Astrocyte (in vitro differentiated cells and primary cell): ENCODE measurements around the gene FKBP11. TPM values are rescaled to one million over a fixed set of nuclear protein-coding genes. Genes with fewer than 3 reads are reported as not detected.

ENCODE experiments used
- DNase-seq: peaks from one replicate; pipeline ENCODE4 v3.0.0-alpha.2; 2010; ENCODE audit warnings: low read depth
- FAIRE-seq: peaks from 2 replicates; lab custom pipeline; 2011; peaks lifted over from hg19 to GRCh38; lab: Jason Lieb, UNC
- H2AFZ ChIP-seq: 2 replicates; pipeline ENCODE4 v1.6.0; 2012; ENCODE audit warnings: low read depth, low read length, inconsistent platforms
- H3K27ac ChIP-seq: 2 replicates; pipeline ENCODE4 v1.5.1; 2011; ENCODE audit warnings: low read depth, low read length, inconsistent platforms
- H3K27me3 ChIP-seq: 2 replicates; pipeline ENCODE4 v1.6.0; 2011; ENCODE audit warnings: low read length, inconsistent platforms; ENCODE audit not compliant: insufficient read depth
- H3K36me3 ChIP-seq: 2 replicates; pipeline ENCODE4 v1.5.1; 2011; ENCODE audit warnings: low read length, inconsistent platforms; ENCODE audit not compliant: insufficient read depth
- H3K4me1 ChIP-seq: 2 replicates; pipeline ENCODE4 v1.5.1; 2011; ENCODE audit warnings: low read length, inconsistent platforms; ENCODE audit not compliant: insufficient read depth
- H3K4me2 ChIP-seq: 2 replicates; pipeline ENCODE4 v1.6.0; 2012; ENCODE audit warnings: low read length, inconsistent platforms
- H3K4me3 ChIP-seq: 2 replicates; pipeline ENCODE4 v1.5.1; 2011; ENCODE audit warnings: low read depth, mild to moderate bottlenecking, low read length, inconsistent platforms; ENCODE audit not compliant: insufficient read depth
- H3K79me2 ChIP-seq: 2 replicates; pipeline ENCODE4 v1.6.0; 2012; ENCODE audit warnings: mild to moderate bottlenecking, low read length, inconsistent platforms; ENCODE audit not compliant: insufficient read depth
- H3K9ac ChIP-seq: 2 replicates; pipeline ENCODE4 v1.6.0; 2012; ENCODE audit warnings: mild to moderate bottlenecking, low read length, inconsistent platforms
- H3K9me3 ChIP-seq: 2 replicates; pipeline ENCODE4 v1.5.1; 2012; ENCODE audit warnings: low read depth, mild to moderate bottlenecking, low read length, inconsistent platforms; ENCODE audit not compliant: insufficient read depth
- H4K20me1 ChIP-seq: 2 replicates; pipeline ENCODE4 v1.6.0; 2012; ENCODE audit warnings: low read length, inconsistent platforms; ENCODE audit not compliant: insufficient read depth
- H3K27ac Mint-ChIP-seq: one replicate; pipeline ENCODE4 v1.8.0; 2021; ENCODE audit warnings: mild to moderate bottlenecking, mixed read lengths; ENCODE audit not compliant: unreplicated experiment
- H3K27me3 Mint-ChIP-seq: one replicate; pipeline ENCODE4 v1.8.0; 2021; ENCODE audit warnings: low read depth, mixed read lengths; ENCODE audit not compliant: unreplicated experiment
- H3K36me3 Mint-ChIP-seq: one replicate; pipeline ENCODE4 v1.8.0; 2021; ENCODE audit warnings: low read depth, mixed read lengths; ENCODE audit not compliant: unreplicated experiment
- H3K4me1 Mint-ChIP-seq: one replicate; pipeline ENCODE4 v1.8.0; 2021; ENCODE audit warnings: low read depth, mixed read lengths; ENCODE audit not compliant: unreplicated experiment
- H3K4me3 Mint-ChIP-seq: one replicate; pipeline ENCODE4 v1.8.0; 2021; ENCODE audit warnings: mild to moderate bottlenecking, moderate library complexity, mixed read lengths; ENCODE audit not compliant: unreplicated experiment
- H3K9me3 Mint-ChIP-seq: one replicate; pipeline ENCODE4 v1.8.0; 2021; ENCODE audit warnings: mild to moderate bottlenecking, mixed read lengths; ENCODE audit not compliant: unreplicated experiment
- CTCF ChIP-seq: IDR thresholded peaks from 2 replicates; pipeline ENCODE4 v1.5.1; 2011; ENCODE audit warnings: low read depth, mild to moderate bottlenecking, inconsistent platforms, low read length, moderate library complexity; ENCODE audit not compliant: insufficient read depth
- EZH2 ChIP-seq: IDR thresholded peaks from 2 replicates; pipeline ENCODE4 v1.6.1; 2012; ENCODE audit warnings: mild to moderate bottlenecking, low read length, inconsistent platforms; ENCODE audit not compliant: insufficient read depth
- total RNA-seq: library from RNA; stranded (reverse); gene quantifications from 2 replicates; pipeline ENCODE4 v1.2.1, GENCODE V29; 2021

Gene FKBP11
- total RNA-seq, 1 donor from 2014 or later, result 51.2 TPM

- no peak overlapping the region for H3K4me3 Mint-ChIP-seq
- Histone ChIP-seq H3K4me1 (peaks cover 5% of the 10 kb centered on the region), H2AFZ (no peak overlapping the region), H3K9me3 (no peaks in the 10 kb centered on the region), H4K20me1 (peaks cover 35% of the 10 kb centered on the region), H3K79me2 (peaks cover 7% of the 10 kb centered on the region), H3K4me3 (no peak overlapping the region), H3K27ac (no peak overlapping the region), H3K4me2 (no peak overlapping the region), H3K36me3 (peaks cover 17% of the 10 kb centered on the region), H3K9ac (no peak overlapping the region), H3K27me3 (no peaks in the 10 kb centered on the region)
- H3K9me3 Mint-ChIP-seq, result no peaks in the 10 kb centered on the region
- H3K4me1 Mint-ChIP-seq, result peaks cover 4% of the 10 kb centered on the region
- H3K27ac Mint-ChIP-seq, result no peak overlapping the region
- TF ChIP-seq CTCF, result no peak
- TF ChIP-seq EZH2, result no peak
- no peak for FAIRE-seq
- DNase-seq, result no peak
- H3K36me3 Mint-ChIP-seq, result peaks cover 24% of the 10 kb centered on the region
- no peaks in the 10 kb centered on the region for H3K27me3 Mint-ChIP-seq
Observed at GRCh38 chr12:48929551-48929950, 4.3 kb upstream of the FKBP11 start.

GRCh38 chr12:48927261-48927660 is 2.0 kb upstream of the FKBP11 start:
- Mint-ChIP-seq H3K36me3 (peaks cover 27% of the 10 kb centered on the region), H3K27me3 (no peaks in the 10 kb centered on the region), H3K9me3 (no peaks in the 10 kb centered on the region), H3K4me3 (no peak overlapping the region), H3K27ac (no peak overlapping the region), H3K4me1 (peaks cover 8% of the 10 kb centered on the region)
- Histone ChIP-seq H3K36me3 (peaks cover 16% of the 10 kb centered on the region), H4K20me1 (peaks cover 37% of the 10 kb centered on the region), H3K9ac (no peak overlapping the region), H2AFZ (no peak overlapping the region), H3K4me2 (no peak overlapping the region), H3K27me3 (no peaks in the 10 kb centered on the region), H3K4me1 (peaks cover 10% of the 10 kb centered on the region), H3K79me2 (peaks cover 11% of the 10 kb centered on the region), H3K9me3 (no peaks in the 10 kb centered on the region), H3K27ac (no peak overlapping the region), H3K4me3 (no peak overlapping the region)
- FAIRE-seq (no peak), DNase-seq (peak; percentile 53)
- no peak for TF ChIP-seq CTCF
- TF ChIP-seq EZH2, result no peak

GRCh38 chr12:48924617-48925303 is 532 bp downstream of the FKBP11 start:
- H4K20me1 ChIP-seq, result peaks cover 28% of the 10 kb centered on the region
- H2AFZ ChIP-seq, result peak overlapping the region; percentile 76
- Mint-ChIP-seq H3K36me3 (peaks cover 36% of the 10 kb centered on the region), H3K9me3 (no peaks in the 10 kb centered on the region), H3K27me3 (no peaks in the 10 kb centered on the region), H3K27ac (peak overlapping the region; percentile 18), H3K4me1 (peaks cover 5% of the 10 kb centered on the region), H3K4me3 (peak overlapping the region; percentile 85)
- H3K4me2 ChIP-seq, result peak overlapping the region; percentile 98
- H3K9ac ChIP-seq, result peak overlapping the region; percentile 98
- peaks cover 10% of the 10 kb centered on the region for H3K4me1 ChIP-seq
- peak overlapping the region; percentile 92 for H3K4me3 ChIP-seq
- H3K9me3 ChIP-seq, result no peaks in the 10 kb centered on the region
- DNase-seq, result peak; percentile 32
- H3K27ac ChIP-seq, result peak overlapping the region; percentile 85
- peaks cover 11% of the 10 kb centered on the region for H3K79me2 ChIP-seq
- TF ChIP-seq EZH2 (no peak), CTCF (peak; percentile 42)
- peaks cover 26% of the 10 kb centered on the region for H3K36me3 ChIP-seq
- FAIRE-seq, result no peak
- no peaks in the 10 kb centered on the region for H3K27me3 ChIP-seq
